K562 (cell line): ENCODE measurements around the gene OVCA2. TPM values are rescaled to one million over a fixed set of nuclear protein-coding genes. Genes with fewer than 3 reads are reported as not detected.

Experiments
- ATAC-seq: fragments of 200-7000 bp; cut with Tn5 transposase; 3 replicates; pipeline ENCODE4 v1.9.1; 2020; ENCODE audit warnings: moderate library complexity
- BruUV-seq: library from RNA; stranded (reverse); fragments of 400-500 nt; replicated peaks from 2 replicates; lab custom pipeline; 2021; lab: Mats Ljungman, UMichigan
- CTCF ChIA-PET: fragments of 300-600 bp; formaldehyde crosslinking; extraction: SDS; loops from one replicate; lab custom pipeline; 2021; ENCODE audit warnings: low intra/inter-chr PET ratio; lab: Yijun Ruan, JAX
- POLR2A ChIA-PET: fragments of 300-600, 350-650 bp; sonication (Branson Sonifier 250); formaldehyde crosslinking; extraction: SDS; loops from one replicate; lab custom pipeline; 2021; ENCODE audit warnings: antibody characterized with exemption, inconsistent platforms; lab: Yijun Ruan, JAX
- DNase-seq, 4 experiments: peaks; one replicate each; pipeline versions ENCODE4 v3.0.0 to v3.0.0-alpha.2; 2011 to 2018; ENCODE audit warnings: low spot score in 3 of 4, mixed read lengths in 3 of 4; ENCODE audit errors: extremely low read depth in 1 of 4
- FAIRE-seq: peaks from 2 replicates; lab custom pipeline; 2011; peaks lifted over from hg19 to GRCh38; lab: Jason Lieb, UNC
- H2AFZ ChIP-seq: 2 replicates; pipeline ENCODE4 v1.6.0; 2011; ENCODE audit warnings: low read depth, low read length, control low read depth, inconsistent platforms
- H3K27ac ChIP-seq: fragments of 200-600 bp; 3 replicates; pipeline ENCODE4 v1.8.0; 2011; ENCODE audit warnings: low read depth, mild to moderate bottlenecking, control low read depth, inconsistent platforms, low read length, moderate library complexity, mixed read lengths; ENCODE audit errors: extremely low read depth
- H3K27me3 ChIP-seq, 2 experiments: fragments of 300-600 bp in 1 of 2; 2 replicates in 1 of 2; 3 replicates in 1 of 2; pipeline versions ENCODE4 v1.6.0 to v1.8.0; 2011; ENCODE audit warnings: inconsistent platforms in 2 of 2, low read length in 2 of 2, mild to moderate bottlenecking in 1 of 2, mixed read lengths in 1 of 2, moderate library complexity in 1 of 2; ENCODE audit not compliant: control insufficient read depth in 2 of 2, insufficient read depth in 2 of 2
- H3K36me3 ChIP-seq: fragments of 300-600 bp; 3 replicates; pipeline ENCODE4 v1.8.0; 2011; ENCODE audit warnings: mild to moderate bottlenecking, low read length, inconsistent platforms; ENCODE audit not compliant: control insufficient read depth, insufficient read depth
- H3K4me1 ChIP-seq, 2 experiments: fragments of 200-600 bp in 1 of 2; replicated peaks in 1 of 2; 2 replicates in 1 of 2; 3 replicates in 1 of 2; pipeline versions ENCODE4 v1.5.1 to v1.8.0; 2011; ENCODE audit warnings: inconsistent platforms in 2 of 2, low read length in 2 of 2, mild to moderate bottlenecking in 1 of 2, mixed read lengths in 1 of 2, moderate library complexity in 1 of 2; ENCODE audit not compliant: control insufficient read depth in 2 of 2, insufficient read depth in 2 of 2
- H3K4me2 ChIP-seq: 2 replicates; pipeline ENCODE4 v1.6.1; 2011; ENCODE audit warnings: low read length, control low read depth, inconsistent platforms, mixed read lengths; ENCODE audit not compliant: insufficient read depth
- H3K4me3 ChIP-seq: fragments of 200-600 bp; sonication (generic), shearing (Covaris generic); 2 replicates; pipeline ENCODE4 v1.5.1; 2016; ENCODE audit warnings: control low read depth, inconsistent platforms
- H3K79me2 ChIP-seq: fragments of 200-600 bp; 3 replicates; pipeline ENCODE4 v1.8.0; 2011; ENCODE audit warnings: low read length, inconsistent platforms; ENCODE audit not compliant: control insufficient read depth, insufficient read depth
- H3K9ac ChIP-seq, 2 experiments: 2 replicates each; pipeline versions ENCODE4 v1.6.0 to v1.6.1; 2011; ENCODE audit warnings: low read depth in 2 of 2, low read length in 2 of 2, control low read depth in 1 of 2, inconsistent platforms in 1 of 2, mild to moderate bottlenecking in 1 of 2, mixed read lengths in 1 of 2; ENCODE audit not compliant: insufficient read depth in 1 of 2
- H3K9me1 ChIP-seq: one replicate; pipeline ENCODE4 v1.6.0; 2011; ENCODE audit warnings: inconsistent platforms, mild to moderate bottlenecking, low read length, moderate library complexity; ENCODE audit not compliant: control insufficient read depth, insufficient read depth
- H3K9me3 ChIP-seq: replicated peaks from 2 replicates; pipeline ENCODE4 v1.5.1; 2011; ENCODE audit warnings: low read depth, low read length, inconsistent platforms; ENCODE audit not compliant: control insufficient read depth, insufficient read depth
- H4K20me1 ChIP-seq: replicated peaks from 2 replicates; pipeline ENCODE4 v1.6.1; 2011; ENCODE audit warnings: low read length, inconsistent platforms, mixed read lengths; ENCODE audit not compliant: control insufficient read depth, insufficient read depth
- BRCA1 ChIP-seq, 2 experiments: fragments of 450-650 bp in 1 of 2; sonication (generic) in 1 of 2; formaldehyde crosslinking in 1 of 2; IDR thresholded peaks; 2 replicates each; pipeline versions ENCODE4 v1.5.0 to v1.6.1; 2017 to 2020; ENCODE audit warnings: mild to moderate bottlenecking in 1 of 2, missing genetic modification reagents in 1 of 2
- CAMTA2 ChIP-seq: fragments of 250-450 bp; sonication (Bioruptor Pico); conservative IDR thresholded peaks from 2 replicates; pipeline ENCODE4 v1.5.1; 2022
- ZNF121 ChIP-seq: sonication (generic); formaldehyde crosslinking; conservative IDR thresholded peaks from 2 replicates; pipeline ENCODE4 v1.8.0; 2022; ENCODE audit warnings: missing genetic modification reagents
- WGBS: fragments of 100-300 bp; shearing (Covaris generic); methylation state at CpG from one replicate; pipeline ENCODE4 v1.1.6; 2016; ENCODE audit warnings: low coverage, mixed read lengths; ENCODE audit not compliant: insufficient coverage; ENCODE audit errors: missing lambda C conversion rate; 5-methylcytosine and 5-hydroxymethylcytosine counted together
- in situ Hi-C: fragments of 300-500 bp; cut with MboI; formaldehyde crosslinking; loops from 4 replicates; pipeline ENCODE4 v1.15.0; 2018; ENCODE audit warnings: inconsistent platforms, mixed read lengths
- intact Hi-C: fragments of 100-400 bp; cut with micrococcal nuclease; formaldehyde crosslinking; loops from 2 replicates; pipeline ENCODE4 v1.14.2; 2022
- polyA plus RNA-seq, 8 experiments: library from polyadenylated mRNA; depleted of rRNA in 4 of 8; stranded (reverse) in 5 of 8; unstranded in 3 of 8; fragments of >200 nt; fragmentation: Nextera tagmentation in 2 of 8; fragmentation: Illumina TruSeq in 1 of 8; extraction: Ambion mirVana in 2 of 8; extraction: Trizol in 1 of 8; gene quantifications; 2 replicates each; pipeline versions ENCODE4 v1.2.1 to v1.2.3, GENCODE V29; 2011 to 2014; ENCODE audit warnings: inconsistent platforms in 1 of 8, missing spikeins in 1 of 8
- total RNA-seq, 7 experiments: library from RNA; depleted of rRNA in 6 of 7; stranded (reverse); fragments of >200 nt in 6 of 7; fragmentation: Illumina TruSeq in 2 of 7; extraction: Trizol in 2 of 7; gene quantifications; 2 replicates each; pipeline versions ENCODE4 v1.2.1 to v1.2.3, GENCODE V29; 2011 to 2021; ENCODE audit warnings: low replicate concordance in 1 of 7

OVCA2 gene
- total and polyA plus RNA-seq, 9 of the 15 experiments (the other 6 are each of a cell fraction or from before 2014, with no cell fraction given): 3.0 to 23.7 (median 14.1) TPM

- intact Hi-C loops: no loop called here
- no peak for TF ChIP-seq BRCA1 (IDR thresholded peaks at IDR 0.05)
- TF ChIP-seq BRCA1 (CRISPR knock-in tag; IDR thresholded peaks at IDR 0.05): no peak
Measured at GRCh38 chr17:2044263-2044894, 2.6 kb downstream of the OVCA2 start.

GRCh38 chr17:2047590-2047989, 5.8 kb downstream of the OVCA2 start:
- Histone ChIP-seq H3K27ac (no peak overlapping the region), H3K9me1 (no peaks in the 10 kb centered on the region), H3K36me3 (peaks cover 15% of the 10 kb centered on the region; the same call in 2 of the 3 replicates), H3K4me3 (no peak overlapping the region), H2AFZ (no peak overlapping the region), H4K20me1 (no peaks in the 10 kb centered on the region), H3K9ac (no peak overlapping the region), H3K4me2 (no peak overlapping the region), H3K79me2 (peaks cover 8% of the 10 kb centered on the region), H3K4me1 (peaks cover 10 to 29% of the 10 kb centered on the region in 2 experiments; a peak in 4 of 5 replicates), H3K9me3 (no peaks in the 10 kb centered on the region), H3K27me3 (no peaks in the 10 kb centered on the region)
- FAIRE-seq (no peak), ATAC-seq (no peak), DNase-seq (no peak)
- WGBS: 72% methylated on average over 3 of the region's 6 CpGs
- no TSS peak for BruUV-seq
- TF ChIP-seq CAMTA2 (no peak), ZNF121 (peak; percentile 55; the same call in 1 of the 2 replicates)
- in situ Hi-C loops: no loop called here
- CTCF ChIA-PET: no interaction called here
- intact Hi-C loops: loop anchor here (5.0 kb wide), 1 partner anchor 140 kb away; no protein-coding TSS in a partner anchor
- POLR2A ChIA-PET: interaction anchor here (0.6 kb wide), 1 partner anchor 80 kb away, joined by 3 read pairs; no protein-coding TSS in a partner anchor

More at GRCh38 chr17:2044263-2044894, 2.6 kb downstream of the OVCA2 start:
- FAIRE-seq (no peak), ATAC-seq (no peak), DNase-seq (no peak)
- in situ Hi-C loops: no loop called here
- H3K36me3 ChIP-seq: peaks cover 23% of the 10 kb centered on the region; the same call in 2 of the 3 replicates
- no peaks in the 10 kb centered on the region for H3K27me3 ChIP-seq
- BruUV-seq: no TSS peak
- H2AFZ ChIP-seq: no peak overlapping the region
- no peak overlapping the region for H3K27ac ChIP-seq
- no peaks in the 10 kb centered on the region for H4K20me1 ChIP-seq
- H3K9me1 ChIP-seq: no peaks in the 10 kb centered on the region
- peaks cover 14% of the 10 kb centered on the region for H3K79me2 ChIP-seq
- H3K4me2 ChIP-seq: no peak overlapping the region
- H3K9me3 ChIP-seq: no peaks in the 10 kb centered on the region
- POLR2A ChIA-PET: interaction anchor here (0.7 kb wide), 1 partner anchor 200 kb away, joined by 3 read pairs; no protein-coding TSS in a partner anchor
- H3K4me3 ChIP-seq: no peak overlapping the region
- WGBS: 96% methylated on average over 4 of the region's 5 CpGs
- H3K9ac ChIP-seq: no peak overlapping the region
- CTCF ChIA-PET: no interaction called here
- H3K4me1 ChIP-seq: peaks cover 10 to 21% of the 10 kb centered on the region in 2 experiments; a peak in 4 of 5 replicates
